Activated B cell treated with CpG ODN at 0.5 μM for 24 hours (primary cell): ENCODE data around the gene NAPB. TPM values are rescaled to one million over a fixed set of nuclear protein-coding genes. Genes with fewer than 3 reads are reported as not detected.
A peak's percentile ranks its signal among the peaks of the same experiment; 100 is the strongest.

Experiments
- ATAC-seq: fragments of 200-7000 bp; cut with Tn5 transposase; one replicate; pipeline ENCODE4 v1.10.0; 2021; ENCODE audit warnings: low read depth, mild to moderate bottlenecking, moderate library complexity
- CTCF ChIA-PET: fragments of 350-600 bp; sonication (Branson Sonifier 250); formaldehyde crosslinking; loops from one replicate; lab custom pipeline; 2021; ENCODE audit warnings: antibody characterized with exemption; lab: Charles Lee
- POLR2A ChIA-PET: fragments of 350-600 bp; sonication (Branson Sonifier 250); formaldehyde crosslinking; loops from one replicate; lab custom pipeline; 2021; ENCODE audit warnings: antibody characterized with exemption; lab: Charles Lee
- DNase-seq: peaks from one replicate; pipeline ENCODE4 v3.0.0; 2022
- H3K27ac Mint-ChIP-seq: one replicate; pipeline ENCODE4 v1.8.0; 2020; ENCODE audit warnings: mixed read lengths
- H3K27me3 Mint-ChIP-seq: one replicate; pipeline ENCODE4 v1.8.0; 2021; ENCODE audit warnings: mixed read lengths
- H3K36me3 Mint-ChIP-seq: one replicate; pipeline ENCODE4 v1.8.0; 2021; ENCODE audit warnings: low read depth, mixed read lengths
- H3K4me1 Mint-ChIP-seq: one replicate; pipeline ENCODE4 v1.8.0; 2021; ENCODE audit warnings: mixed read lengths
- H3K4me3 Mint-ChIP-seq: one replicate; pipeline ENCODE4 v1.8.0; 2020; ENCODE audit warnings: mild to moderate bottlenecking, mixed read lengths
- H3K9me3 Mint-ChIP-seq: one replicate; pipeline ENCODE4 v1.8.0; 2020; ENCODE audit warnings: mixed read lengths
- intact Hi-C: fragments of 100-400 bp; cut with micrococcal nuclease; formaldehyde crosslinking; loops from one replicate; pipeline ENCODE4 v1.15.1; 2024
- total RNA-seq: library from RNA; stranded (reverse); gene quantifications from 2 replicates; pipeline ENCODE4 v1.2.3, GENCODE V29; 2022
- TF ChIP-seq, protein P1 (sequence below): fragments of 200-600 bp; IDR thresholded peaks from one replicate; pipeline ENCODE4 v1.8.0; 2022; ENCODE audit warnings: antibody characterized with exemption, mild to moderate bottlenecking

Gene NAPB
- total RNA-seq, 1 donor from 2014 or later, result 7.8 TPM

DNA sequence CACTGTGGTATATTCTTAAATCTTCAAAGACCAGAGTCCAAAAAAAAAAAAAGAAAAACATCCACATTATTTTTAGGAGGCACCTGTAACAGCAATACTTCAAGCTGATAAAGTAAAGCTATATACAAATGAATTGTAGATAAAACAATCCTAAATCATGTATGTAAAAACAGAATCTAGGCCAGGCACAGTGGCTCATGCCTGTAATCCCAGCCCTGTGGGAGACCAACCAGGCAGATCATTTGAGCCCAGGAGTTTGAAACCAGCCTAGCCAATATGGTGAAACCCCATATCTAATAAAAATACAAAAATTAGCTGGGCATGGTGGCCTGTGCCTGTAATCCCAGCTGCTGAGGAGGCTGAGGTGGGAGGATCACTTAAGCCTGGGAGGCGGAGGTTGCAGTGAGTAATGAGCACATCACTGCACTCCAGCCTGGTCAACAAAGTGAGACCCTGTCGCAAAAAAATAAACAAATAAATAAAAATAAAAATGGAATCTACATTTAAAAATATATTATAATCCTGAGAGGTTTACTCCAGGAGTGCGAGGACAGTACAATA lies 7.3 kb downstream of the NAPB start:
- ATAC-seq, result no peak
- Mint-ChIP-seq H3K27ac (no peak overlapping the region), H3K4me3 (no peak overlapping the region), H3K36me3 (no peaks in the 10 kb centered on the region), H3K4me1 (peaks cover 8% of the 10 kb centered on the region), H3K27me3 (no peaks in the 10 kb centered on the region), H3K9me3 (no peaks in the 10 kb centered on the region)
- DNase-seq, result no peak
- CTCF ChIA-PET, result no interaction called here
- POLR2A ChIA-PET, result no interaction called here
- intact Hi-C loops, result no loop called here
- TF ChIP-seq, protein P1, sequence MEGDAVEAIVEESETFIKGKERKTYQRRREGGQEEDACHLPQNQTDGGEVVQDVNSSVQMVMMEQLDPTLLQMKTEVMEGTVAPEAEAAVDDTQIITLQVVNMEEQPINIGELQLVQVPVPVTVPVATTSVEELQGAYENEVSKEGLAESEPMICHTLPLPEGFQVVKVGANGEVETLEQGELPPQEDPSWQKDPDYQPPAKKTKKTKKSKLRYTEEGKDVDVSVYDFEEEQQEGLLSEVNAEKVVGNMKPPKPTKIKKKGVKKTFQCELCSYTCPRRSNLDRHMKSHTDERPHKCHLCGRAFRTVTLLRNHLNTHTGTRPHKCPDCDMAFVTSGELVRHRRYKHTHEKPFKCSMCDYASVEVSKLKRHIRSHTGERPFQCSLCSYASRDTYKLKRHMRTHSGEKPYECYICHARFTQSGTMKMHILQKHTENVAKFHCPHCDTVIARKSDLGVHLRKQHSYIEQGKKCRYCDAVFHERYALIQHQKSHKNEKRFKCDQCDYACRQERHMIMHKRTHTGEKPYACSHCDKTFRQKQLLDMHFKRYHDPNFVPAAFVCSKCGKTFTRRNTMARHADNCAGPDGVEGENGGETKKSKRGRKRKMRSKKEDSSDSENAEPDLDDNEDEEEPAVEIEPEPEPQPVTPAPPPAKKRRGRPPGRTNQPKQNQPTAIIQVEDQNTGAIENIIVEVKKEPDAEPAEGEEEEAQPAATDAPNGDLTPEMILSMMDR, result no peak

DNA sequence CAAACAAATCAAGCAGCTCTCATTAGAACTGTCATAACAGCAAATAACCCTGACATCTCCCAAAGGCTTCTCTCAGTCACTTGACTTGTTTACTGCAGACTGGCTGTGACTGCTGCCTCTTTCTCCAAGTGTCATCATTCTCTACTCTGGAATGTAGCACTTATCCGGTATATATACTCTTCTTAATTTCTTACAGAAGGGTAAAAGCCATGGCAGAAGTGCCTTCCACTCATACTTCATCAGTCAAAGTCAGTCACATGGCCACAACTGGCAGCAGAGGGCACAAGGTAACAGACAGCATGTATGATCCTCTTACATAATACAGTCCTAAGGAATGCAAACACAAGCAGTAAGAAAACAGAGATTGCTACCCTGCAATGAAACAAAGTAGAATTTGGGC lies 9.3 kb downstream of the NAPB start:
- H3K36me3 Mint-ChIP-seq, result no peaks in the 10 kb centered on the region
- ATAC-seq (no peak), DNase-seq (no peak)
- TF ChIP-seq, protein P1, result no peak
- H3K4me1 Mint-ChIP-seq, result peaks cover 23% of the 10 kb centered on the region
- ChIA-PET CTCF (interaction anchor here (1.1 kb wide), 1 partner anchor 9 kb away, joined by 4 read pairs; the partner anchor contains the start of gene NAPB), POLR2A (no interaction called here)
- no peaks in the 10 kb centered on the region for H3K27me3 Mint-ChIP-seq
- no peak overlapping the region for H3K27ac Mint-ChIP-seq
- no peak overlapping the region for H3K4me3 Mint-ChIP-seq
- intact Hi-C loops, result no loop called here
- no peaks in the 10 kb centered on the region for H3K9me3 Mint-ChIP-seq

DNA sequence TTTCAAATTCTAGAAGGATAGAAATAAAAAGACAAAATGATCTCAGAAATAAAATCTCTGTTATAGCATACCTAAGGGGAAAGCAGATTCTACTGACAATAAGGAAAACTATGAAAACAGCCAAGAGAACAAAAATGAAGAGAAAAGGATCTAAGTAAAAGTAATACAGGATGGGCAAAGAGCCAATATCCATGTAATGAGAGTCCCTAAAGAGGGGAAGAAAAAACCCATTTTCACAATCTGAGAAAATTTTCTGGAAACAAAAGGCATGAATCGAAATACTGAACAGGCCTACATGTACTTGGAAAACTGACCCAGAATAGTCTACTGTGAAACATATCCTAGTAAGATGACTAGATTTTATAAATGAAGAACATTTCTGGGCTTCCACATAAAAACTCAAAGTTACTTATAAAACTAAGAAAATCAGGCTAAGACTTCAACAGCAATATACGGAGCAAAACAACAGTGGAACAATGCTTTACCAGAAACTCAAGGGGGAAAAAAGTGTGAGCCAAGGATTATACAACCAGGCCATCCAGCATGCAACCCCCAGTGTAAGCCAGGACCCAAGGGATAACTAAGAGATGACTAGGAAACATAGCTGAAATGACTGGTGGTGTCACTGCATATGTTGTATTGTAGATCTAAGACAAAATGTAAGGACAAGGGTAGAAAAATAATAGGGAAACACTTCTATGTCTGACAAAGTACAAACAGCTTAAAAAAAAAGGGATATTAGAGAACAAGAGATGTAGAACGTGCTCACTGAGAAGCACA lies 10.2 kb downstream of the NAPB start:
- DNase-seq (no peak), ATAC-seq (no peak)
- Mint-ChIP-seq H3K27me3 (no peaks in the 10 kb centered on the region), H3K27ac (no peak overlapping the region), H3K4me3 (no peak overlapping the region), H3K4me1 (peaks cover 23% of the 10 kb centered on the region), H3K36me3 (no peaks in the 10 kb centered on the region), H3K9me3 (no peaks in the 10 kb centered on the region)
- CTCF ChIA-PET, result interaction anchor here (1.1 kb wide), 1 partner anchor 10 kb away, joined by 4 read pairs; the partner anchor contains the start of gene NAPB
- TF ChIP-seq, protein P1, result no peak
- POLR2A ChIA-PET, result no interaction called here
- intact Hi-C loops, result loop anchor here (1.0 to 2.0 kb wide), 2 partner anchors 14 to 29 kb away; no protein-coding TSS in a partner anchor

DNA sequence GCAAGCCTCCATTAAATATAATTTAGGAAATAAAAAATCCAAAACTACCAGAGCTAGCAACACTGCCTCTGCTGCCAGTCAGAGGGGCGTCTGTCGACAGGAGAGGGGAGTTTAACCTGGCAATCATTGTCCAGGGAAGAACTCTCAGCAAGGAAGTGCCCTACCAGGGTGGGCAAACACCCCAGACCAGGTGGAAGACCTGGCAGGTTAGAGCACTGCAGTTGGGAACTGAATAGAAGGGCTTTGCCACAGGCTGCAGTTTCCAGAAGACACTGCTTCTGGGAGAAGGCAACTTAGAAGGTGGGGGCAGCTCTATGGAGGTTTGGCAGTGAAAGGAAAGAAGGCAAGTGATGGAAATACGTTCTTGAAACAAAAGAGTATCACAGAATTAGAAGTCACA lies 11.5 kb downstream of the NAPB start:
- ChIA-PET CTCF (no interaction called here), POLR2A (no interaction called here)
- intact Hi-C loops, result loop anchor here (1.0 to 2.0 kb wide), 3 partner anchors 13 to 47 kb away; partner anchors contain the start of gene GZF1
- Mint-ChIP-seq H3K27ac (no peak overlapping the region), H3K27me3 (no peaks in the 10 kb centered on the region), H3K36me3 (no peaks in the 10 kb centered on the region), H3K4me3 (no peak overlapping the region), H3K4me1 (peaks cover 25% of the 10 kb centered on the region), H3K9me3 (no peaks in the 10 kb centered on the region)
- TF ChIP-seq, protein P1, result no peak
- no peak for DNase-seq
- ATAC-seq, result no peak

DNA sequence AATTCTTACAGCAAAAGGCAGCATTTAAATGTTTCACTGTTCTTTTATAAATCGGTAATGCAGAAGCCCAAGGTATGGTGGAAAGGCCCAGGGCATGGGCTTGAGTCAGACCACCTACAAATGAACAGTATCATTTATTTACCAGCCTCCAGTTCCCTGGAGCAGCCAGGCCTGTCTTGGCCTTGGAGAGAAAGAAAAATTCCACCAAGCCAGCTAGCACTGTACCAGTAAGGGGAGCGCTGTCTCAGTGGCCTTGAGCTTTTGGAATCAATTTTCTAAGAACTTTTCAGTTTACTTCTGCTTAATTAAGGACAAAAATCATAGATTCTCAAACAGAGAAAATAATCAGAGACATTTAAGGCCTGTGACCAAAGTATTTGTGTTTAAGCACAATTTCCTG lies 12.3 kb downstream of the NAPB start:
- DNase-seq (no peak), ATAC-seq (no peak)
- TF ChIP-seq, protein P1, result no peak
- no peaks in the 10 kb centered on the region for H3K9me3 Mint-ChIP-seq
- POLR2A ChIA-PET, result no interaction called here
- H3K27ac Mint-ChIP-seq, result peak overlapping the region; percentile 79
- intact Hi-C loops, result loop anchor here (1.0 to 2.0 kb wide), 2 partner anchors 12 to 46 kb away; partner anchors contain the start of genes GZF1 and NAPB
- peaks cover 25% of the 10 kb centered on the region for H3K4me1 Mint-ChIP-seq
- H3K36me3 Mint-ChIP-seq, result no peaks in the 10 kb centered on the region
- H3K27me3 Mint-ChIP-seq, result no peaks in the 10 kb centered on the region
- CTCF ChIA-PET, result interaction anchor here (0.6 kb wide), 1 partner anchor 382 kb away, joined by 3 read pairs; no protein-coding TSS in a partner anchor
- no peak overlapping the region for H3K4me3 Mint-ChIP-seq
